Activated naive CD8-positive, alpha-beta T cell treated with anti-CD3 and anti-CD28 coated beads, Interleukin-2, amount 50 U/mL, for 24 hours (primary cell): ENCODE results near the gene ADAM10.

Experiments
- ATAC-seq: fragments of 150-1000 bp; cut with Tn5 transposase; one replicate; pipeline ENCODE4 v1.10.0; 2021
- DNase-seq: peaks from one replicate; pipeline ENCODE4 v3.0.0; 2021
- H3K27ac Mint-ChIP-seq: one replicate; pipeline ENCODE4 v1.8.0; 2021; ENCODE audit warnings: mild to moderate bottlenecking, mixed read lengths
- H3K27me3 Mint-ChIP-seq: one replicate; pipeline ENCODE4 v1.8.0; 2021; ENCODE audit warnings: mixed read lengths
- H3K36me3 Mint-ChIP-seq: one replicate; pipeline ENCODE4 v1.8.0; 2021; ENCODE audit warnings: low read depth, mixed read lengths
- H3K4me1 Mint-ChIP-seq: one replicate; pipeline ENCODE4 v1.8.0; 2021; ENCODE audit warnings: mixed read lengths
- H3K4me3 Mint-ChIP-seq: one replicate; pipeline ENCODE4 v1.8.0; 2021; ENCODE audit warnings: mild to moderate bottlenecking, moderate library complexity, mixed read lengths
- H3K9me3 Mint-ChIP-seq: one replicate; pipeline ENCODE4 v1.8.0; 2021; ENCODE audit warnings: mixed read lengths

ADAM10 gene

GRCh38 chr15:58551084-58551763, 198.3 kb downstream of the ADAM10 start:
- Mint-ChIP-seq H3K9me3 (no peaks in the 10 kb centered on the region), H3K27ac (peak overlapping the region; percentile 87), H3K27me3 (no peaks in the 10 kb centered on the region), H3K4me3 (no peak overlapping the region), H3K36me3 (no peaks in the 10 kb centered on the region), H3K4me1 (peaks cover 31% of the 10 kb centered on the region)
- ATAC-seq: peak; percentile 77
- peak; percentile 28 for DNase-seq

DNA sequence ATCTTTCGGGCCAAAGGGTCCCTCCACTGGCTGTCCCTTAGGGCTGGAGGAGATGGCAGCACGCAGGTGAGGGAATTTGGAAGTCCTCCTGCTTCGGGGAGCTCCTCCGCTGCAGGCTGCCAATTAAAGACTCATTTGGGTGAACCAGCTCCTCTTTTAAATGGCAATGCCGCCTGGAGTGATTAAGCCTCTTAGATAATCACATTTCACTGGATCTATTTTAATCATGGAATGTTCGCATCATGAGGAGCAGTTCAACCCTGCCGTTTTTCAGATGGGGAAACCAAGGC, 199.8 kb downstream of the ADAM10 start:
- Mint-ChIP-seq H3K4me3 (no peak overlapping the region), H3K4me1 (peaks cover 45% of the 10 kb centered on the region), H3K27ac (no peak overlapping the region), H3K27me3 (no peaks in the 10 kb centered on the region), H3K9me3 (no peaks in the 10 kb centered on the region), H3K36me3 (no peaks in the 10 kb centered on the region)
- no peak for DNase-seq
- no peak for ATAC-seq

- H3K4me1 Mint-ChIP-seq: peaks cover 47% of the 10 kb centered on the region
- DNase-seq: no peak
Measured at GRCh38 chr15:58549013-58549784, 200.3 kb downstream of the ADAM10 start.

GRCh38 chr15:58548308-58549012, 201.0 kb downstream of the ADAM10 start:
- Mint-ChIP-seq H3K9me3 (no peaks in the 10 kb centered on the region), H3K4me3 (no peak overlapping the region), H3K4me1 (peaks cover 47% of the 10 kb centered on the region), H3K27ac (no peak overlapping the region), H3K36me3 (no peaks in the 10 kb centered on the region), H3K27me3 (no peaks in the 10 kb centered on the region)
- no peak for ATAC-seq
- DNase-seq: no peak

More at GRCh38 chr15:58549013-58549784, 200.3 kb downstream of the ADAM10 start:
- no peaks in the 10 kb centered on the region for H3K36me3 Mint-ChIP-seq
- H3K27ac Mint-ChIP-seq: no peak overlapping the region
- H3K9me3 Mint-ChIP-seq: no peaks in the 10 kb centered on the region
- no peak for ATAC-seq
- no peak overlapping the region for H3K4me3 Mint-ChIP-seq
- H3K27me3 Mint-ChIP-seq: no peaks in the 10 kb centered on the region

GRCh38 chr15:58547628-58548307, 201.7 kb downstream of the ADAM10 start:
- ATAC-seq (no peak), DNase-seq (no peak)
- H3K4me3 Mint-ChIP-seq: no peak overlapping the region
- H3K27me3 Mint-ChIP-seq: no peaks in the 10 kb centered on the region
- H3K36me3 Mint-ChIP-seq: no peaks in the 10 kb centered on the region
- no peak overlapping the region for H3K27ac Mint-ChIP-seq
- no peaks in the 10 kb centered on the region for H3K9me3 Mint-ChIP-seq
- peaks cover 47% of the 10 kb centered on the region for H3K4me1 Mint-ChIP-seq

- DNase-seq (no peak), ATAC-seq (no peak)
- H3K27me3 Mint-ChIP-seq: no peaks in the 10 kb centered on the region
- peaks cover 38% of the 10 kb centered on the region for H3K4me1 Mint-ChIP-seq
- peak overlapping the region; percentile 11 for H3K27ac Mint-ChIP-seq
- no peak overlapping the region for H3K4me3 Mint-ChIP-seq
- H3K9me3 Mint-ChIP-seq: no peaks in the 10 kb centered on the region
- H3K36me3 Mint-ChIP-seq: no peaks in the 10 kb centered on the region
Measured at GRCh38 chr15:58546635-58547627, 202.6 kb downstream of the ADAM10 start.

DNA sequence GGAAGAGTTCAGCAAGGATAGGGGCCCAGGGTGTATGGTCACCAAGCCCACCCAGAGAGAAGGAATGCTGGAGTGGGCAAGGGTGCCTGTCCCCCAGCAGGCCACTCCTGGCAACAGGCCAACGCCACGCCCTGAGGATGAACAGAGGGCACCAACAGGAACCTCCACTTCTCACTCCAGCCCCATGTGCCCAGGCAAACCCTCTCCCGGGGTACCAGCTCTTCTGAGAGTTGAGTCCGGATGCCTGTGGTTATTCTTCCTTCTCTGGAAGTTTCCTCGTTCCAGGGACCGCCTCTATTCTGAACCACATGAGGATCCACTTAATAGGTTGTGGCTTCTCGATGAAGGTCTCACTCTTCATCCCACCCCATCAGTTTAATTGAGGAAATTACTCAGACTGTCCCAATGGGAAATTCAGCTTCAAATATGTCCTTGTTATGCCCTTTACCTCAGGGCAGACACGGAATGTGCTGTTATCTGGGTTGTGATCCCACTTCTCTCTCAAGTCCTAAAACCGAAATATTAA, 203.4 kb downstream of the ADAM10 start:
- Mint-ChIP-seq H3K27ac (peak overlapping the region; percentile 75), H3K4me3 (no peak overlapping the region), H3K9me3 (no peaks in the 10 kb centered on the region), H3K4me1 (peaks cover 30% of the 10 kb centered on the region), H3K27me3 (no peaks in the 10 kb centered on the region), H3K36me3 (no peaks in the 10 kb centered on the region)
- no peak for ATAC-seq
- DNase-seq: no peak

DNA sequence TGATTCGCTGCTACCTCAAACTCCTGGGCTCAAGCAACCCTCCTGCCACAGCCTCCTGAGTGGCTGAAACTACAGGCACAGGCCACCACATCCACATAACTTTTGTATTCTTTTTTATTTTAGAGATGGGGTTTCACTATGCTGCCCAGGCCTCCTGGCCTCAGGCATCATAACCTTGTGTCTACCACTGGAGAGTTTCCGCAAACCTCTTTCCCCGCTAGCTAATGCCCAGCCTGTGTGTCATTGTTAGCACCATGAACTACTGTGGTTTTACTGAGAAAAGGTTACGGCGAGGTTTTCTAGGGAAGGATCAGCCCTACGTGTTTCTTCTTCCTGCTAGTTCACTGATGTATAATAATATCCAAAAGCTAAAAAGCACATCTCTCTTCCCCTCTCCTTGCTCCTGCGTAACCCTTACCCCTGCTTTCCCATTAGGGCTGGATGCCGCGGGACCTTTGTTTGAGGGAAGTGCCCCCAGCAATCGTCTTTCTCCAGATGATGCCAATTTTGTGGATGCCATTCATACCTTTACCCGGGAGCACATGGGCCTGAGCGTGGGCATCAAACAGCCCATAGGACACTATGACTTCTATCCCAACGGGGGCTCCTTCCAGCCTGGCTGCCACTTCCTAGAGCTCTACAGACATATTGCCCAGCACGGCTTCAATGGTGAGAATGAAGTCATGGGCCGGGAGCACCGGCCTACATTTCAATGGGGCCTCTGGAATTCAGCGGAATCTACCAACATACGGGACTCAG, 204.0 kb downstream of the ADAM10 start:
- H3K9me3 Mint-ChIP-seq: no peaks in the 10 kb centered on the region
- no peak overlapping the region for H3K4me3 Mint-ChIP-seq
- H3K4me1 Mint-ChIP-seq: peaks cover 27% of the 10 kb centered on the region
- no peaks in the 10 kb centered on the region for H3K36me3 Mint-ChIP-seq
- DNase-seq (peak; percentile 36), ATAC-seq (peak; percentile 97)
- peak overlapping the region; percentile 75 for H3K27ac Mint-ChIP-seq
- no peaks in the 10 kb centered on the region for H3K27me3 Mint-ChIP-seq

DNA sequence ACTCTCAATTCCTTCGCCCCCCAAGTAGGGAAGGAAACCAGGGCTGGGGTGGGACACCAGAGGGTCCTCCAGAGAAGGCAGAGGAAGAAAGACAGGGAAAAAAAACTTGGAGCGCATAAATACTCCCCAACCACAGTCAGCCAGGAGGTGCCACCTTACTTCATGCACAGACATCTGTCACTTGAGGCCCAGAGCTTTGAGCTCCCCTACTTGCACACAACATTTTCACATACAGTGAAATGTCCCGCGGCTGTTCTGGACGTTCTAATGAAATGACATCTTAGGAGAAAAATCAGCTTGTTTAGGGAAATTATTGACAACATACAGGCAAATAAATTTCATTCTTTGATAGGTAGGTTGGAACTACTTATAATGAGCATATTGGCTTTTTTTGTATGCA, 204.8 kb downstream of the ADAM10 start:
- ATAC-seq (no peak), DNase-seq (no peak)
- H3K27ac Mint-ChIP-seq: peak overlapping the region; percentile 13
- peaks cover 23% of the 10 kb centered on the region for H3K4me1 Mint-ChIP-seq
- H3K9me3 Mint-ChIP-seq: no peaks in the 10 kb centered on the region
- no peak overlapping the region for H3K4me3 Mint-ChIP-seq
- no peaks in the 10 kb centered on the region for H3K27me3 Mint-ChIP-seq
- no peaks in the 10 kb centered on the region for H3K36me3 Mint-ChIP-seq

DNA sequence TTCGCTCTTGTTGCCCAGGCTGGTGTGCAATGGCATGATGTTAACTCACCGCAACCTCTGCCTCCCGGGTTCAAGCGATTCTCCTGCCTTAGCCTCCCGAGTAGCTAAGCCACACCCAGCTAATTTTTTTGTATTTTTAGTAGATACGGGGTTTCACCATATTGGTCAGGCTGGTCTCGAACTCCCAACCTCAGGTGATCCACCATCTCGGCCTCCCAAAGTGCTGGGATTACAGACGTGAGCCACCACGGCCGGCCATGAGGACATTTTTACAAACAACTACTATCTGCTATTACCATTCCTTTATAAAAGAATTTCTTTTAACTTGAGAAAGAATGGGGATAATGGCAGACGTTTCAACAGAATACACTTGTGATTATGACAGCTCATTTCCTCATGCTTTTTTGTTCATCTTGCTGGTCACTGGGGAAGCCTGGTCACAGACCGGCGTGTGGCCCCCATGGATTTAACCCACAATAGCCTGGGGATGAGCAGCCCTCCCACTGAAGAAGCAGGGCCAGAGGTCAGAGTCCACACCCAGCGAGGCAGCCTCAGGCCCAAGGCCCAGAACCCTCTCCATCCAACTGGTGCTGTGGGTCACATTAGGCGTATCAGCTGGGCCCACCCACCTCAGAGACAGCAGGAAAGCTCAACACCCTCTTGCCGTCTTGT, 205.7 kb downstream of the ADAM10 start:
- no peak overlapping the region for H3K4me3 Mint-ChIP-seq
- no peak overlapping the region for H3K27ac Mint-ChIP-seq
- H3K36me3 Mint-ChIP-seq: no peaks in the 10 kb centered on the region

GRCh38 chr15:58541410-58542087, 208.0 kb downstream of the ADAM10 start:
- no peak overlapping the region for H3K4me3 Mint-ChIP-seq
- ATAC-seq (no peak), DNase-seq (no peak)
- peaks cover 19% of the 10 kb centered on the region for H3K4me1 Mint-ChIP-seq
- H3K36me3 Mint-ChIP-seq: no peaks in the 10 kb centered on the region
- H3K27me3 Mint-ChIP-seq: no peaks in the 10 kb centered on the region
- no peaks in the 10 kb centered on the region for H3K9me3 Mint-ChIP-seq
- H3K27ac Mint-ChIP-seq: peak overlapping the region; percentile 41

More for the DNA sequence above, 205.7 kb downstream of the ADAM10 start:
- Mint-ChIP-seq H3K9me3 (no peaks in the 10 kb centered on the region), H3K27me3 (no peaks in the 10 kb centered on the region), H3K4me1 (peaks cover 23% of the 10 kb centered on the region)
- DNase-seq (no peak), ATAC-seq (no peak)

DNA sequence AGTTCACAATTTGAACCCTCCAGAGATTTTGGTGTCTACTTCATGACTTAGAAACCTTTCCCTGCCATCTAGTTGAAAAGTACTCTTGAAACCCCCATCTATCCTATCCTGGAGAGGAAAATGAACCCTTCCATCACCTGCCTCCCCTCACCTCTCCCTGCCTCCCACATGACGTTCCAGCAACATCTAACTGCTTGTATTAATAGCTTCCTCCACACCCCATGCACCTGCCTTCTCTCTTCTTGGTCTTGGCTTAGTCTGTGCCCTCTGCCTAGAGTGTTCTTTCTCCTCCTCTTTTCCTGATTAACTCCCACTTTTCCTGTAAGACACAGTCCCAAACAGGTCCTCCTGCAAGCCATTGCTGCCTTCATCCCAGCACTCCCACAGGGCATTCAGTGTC, 210.0 kb downstream of the ADAM10 start:
- ATAC-seq (no peak), DNase-seq (no peak)
- Mint-ChIP-seq H3K4me1 (peaks cover under 1% of the 10 kb centered on the region), H3K27me3 (no peaks in the 10 kb centered on the region), H3K27ac (no peak overlapping the region), H3K4me3 (no peak overlapping the region), H3K9me3 (no peaks in the 10 kb centered on the region), H3K36me3 (no peaks in the 10 kb centered on the region)
